Activated T-cell treated with anti-CD3 and anti-CD28 coated beads for 4 hours (primary cell): ENCODE measurements around the gene ZSWIM7.

Experiments used
- DNase-seq: peaks from one replicate; pipeline ENCODE4 v3.0.0-alpha.2; 2020

Gene ZSWIM7, protein sequence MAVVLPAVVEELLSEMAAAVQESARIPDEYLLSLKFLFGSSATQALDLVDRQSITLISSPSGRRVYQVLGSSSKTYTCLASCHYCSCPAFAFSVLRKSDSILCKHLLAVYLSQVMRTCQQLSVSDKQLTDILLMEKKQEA

DNA sequence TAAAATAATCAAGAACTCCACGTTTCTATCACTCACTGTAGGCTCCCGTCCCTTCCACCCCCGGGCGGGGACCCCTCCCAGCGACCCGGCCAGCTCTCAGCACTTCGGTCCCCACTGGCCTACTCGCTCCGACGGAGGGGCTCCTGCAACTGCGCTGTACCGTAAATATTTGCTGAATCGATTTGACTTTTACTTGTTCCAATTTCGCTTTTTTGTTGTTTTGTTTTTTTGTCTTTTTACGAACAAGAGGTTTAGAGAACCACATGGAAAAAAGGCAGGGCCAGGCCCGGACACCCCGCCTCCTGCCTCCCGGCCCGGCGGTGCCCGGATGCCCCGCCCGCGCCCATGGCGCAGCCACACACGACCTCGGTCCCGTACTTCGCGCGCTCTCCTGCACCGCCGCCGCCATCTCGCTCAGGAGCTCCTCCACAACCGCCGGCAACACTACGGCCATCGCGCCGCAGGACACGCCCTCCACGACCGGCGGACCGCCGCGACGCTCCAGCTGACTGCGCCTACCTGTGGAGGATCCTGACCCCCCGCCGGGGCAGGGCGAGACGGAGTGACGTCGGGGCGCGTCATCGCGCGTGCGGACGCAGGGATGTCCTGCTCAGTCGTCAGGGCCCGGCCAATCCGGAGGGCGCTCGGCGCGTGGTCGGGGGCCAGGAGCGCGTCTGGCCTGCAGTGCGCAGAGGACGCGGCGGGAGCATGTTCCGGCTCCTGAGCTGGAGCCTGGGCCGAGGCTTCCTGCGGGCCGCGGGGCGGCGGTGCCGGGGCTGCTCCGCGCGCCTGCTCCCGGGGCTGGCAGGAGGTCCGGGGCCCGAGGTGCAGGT lies at the start of gene ZSWIM7, which contains the start of gene TTC19:
Gene ZSWIM7, minus strand, starts transcription at position 564 of the 833 bp plus-strand sequence. Its CDS starts 110 bp downstream, at position 454.
Gene TTC19, plus strand, starts transcription at position 684 of the 833 bp plus-strand sequence. Its CDS starts 25 bp downstream, at position 709.
- DNase-seq: peak; percentile 79

DNA sequence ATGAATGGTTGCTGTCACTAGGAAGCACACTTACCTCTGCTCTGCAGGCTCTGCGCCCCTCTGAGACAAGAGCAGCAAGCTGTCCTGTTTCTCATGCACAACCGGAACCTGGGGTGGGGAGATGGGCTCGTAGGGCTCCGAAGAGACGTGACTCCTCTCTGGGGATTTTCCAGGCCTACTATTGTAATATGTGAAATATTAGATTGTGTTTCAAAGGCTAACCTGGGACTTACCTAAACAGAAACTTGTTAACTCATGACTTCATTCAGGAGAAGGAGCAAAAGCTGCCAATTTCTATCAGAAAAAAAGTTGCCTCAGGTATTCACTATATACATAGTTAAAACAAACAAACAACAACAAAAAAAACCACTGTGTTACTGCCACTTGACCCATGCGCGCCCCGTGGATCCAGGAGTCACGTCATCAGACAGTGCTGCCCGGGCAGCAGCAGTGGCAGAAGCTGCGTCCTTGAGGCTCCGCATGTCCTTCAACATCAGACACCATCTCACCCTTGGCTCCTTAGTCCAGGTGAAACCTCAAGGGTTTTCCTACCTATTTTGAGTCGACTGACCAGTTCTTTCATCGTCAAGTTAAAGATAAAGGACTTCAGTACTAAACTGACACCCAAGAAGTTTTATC lies 49.4 kb upstream of the ZSWIM7 start:
- DNase-seq: no peak

DNA sequence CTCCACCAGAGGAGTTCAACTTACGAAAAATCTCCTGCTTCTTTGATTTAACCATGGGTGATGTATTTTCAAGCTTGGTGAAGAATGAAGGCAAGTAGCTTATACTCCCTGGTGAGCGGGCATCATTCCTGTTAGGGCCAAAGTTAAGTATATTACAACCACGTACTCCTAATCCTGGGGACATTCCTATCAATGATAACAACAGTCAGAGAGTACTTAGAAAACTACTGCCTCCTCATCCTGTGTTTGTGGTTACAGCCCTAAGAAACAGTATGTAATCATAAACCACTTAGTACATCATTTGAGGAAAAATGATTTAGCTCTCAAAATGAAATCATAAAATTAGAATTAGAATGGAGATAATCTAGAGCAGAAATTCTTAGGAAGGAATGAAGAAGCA lies 47.5 kb upstream of the ZSWIM7 start:
- DNase-seq: no peak

DNA sequence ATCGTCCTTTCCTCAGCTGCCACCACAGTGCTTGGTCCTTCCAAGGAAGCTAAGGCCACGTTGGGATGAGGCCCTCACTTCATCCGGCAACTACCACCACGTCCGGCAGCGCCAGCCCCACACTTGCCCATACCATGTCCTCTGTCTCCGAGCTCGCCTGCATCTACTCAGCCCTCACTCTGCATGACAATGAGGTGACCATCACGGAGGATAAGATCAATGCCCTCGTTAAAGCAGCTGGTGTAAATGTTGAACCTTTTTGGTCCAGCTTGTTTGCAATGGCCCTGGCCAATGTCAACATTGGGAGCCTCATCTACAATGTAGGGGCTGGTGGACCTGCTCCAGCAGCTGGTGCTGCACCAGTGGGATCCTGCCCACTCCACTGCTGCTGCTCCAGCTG lies 45.0 kb upstream of the ZSWIM7 start:
- DNase-seq: no peak

DNA sequence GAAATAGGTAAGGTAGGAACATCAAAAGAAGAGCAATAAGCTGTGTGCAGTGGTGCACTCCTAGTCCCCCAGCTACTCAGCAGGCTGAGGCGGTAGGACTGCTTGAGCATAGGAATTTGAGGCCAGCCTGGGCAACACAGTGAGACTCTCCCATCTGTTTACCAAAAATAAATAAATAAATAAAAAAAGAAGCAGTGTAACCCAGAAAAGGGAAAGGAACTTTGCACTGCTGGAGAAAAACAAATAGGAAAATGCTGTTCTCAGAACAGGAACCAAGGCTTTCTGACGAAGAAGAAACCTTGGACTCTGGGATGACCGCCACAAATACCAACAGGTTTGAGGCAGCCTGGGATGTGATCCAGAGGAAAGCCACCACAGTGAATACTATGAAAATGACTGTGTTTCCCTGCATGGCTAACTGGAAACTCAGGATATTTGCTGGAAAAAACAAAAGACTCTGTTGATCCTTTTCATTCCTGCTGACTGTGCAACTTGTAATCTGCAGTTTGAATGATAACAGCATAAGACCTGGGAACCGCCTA lies 41.3 kb upstream of the ZSWIM7 start:
- DNase-seq: no peak

DNA sequence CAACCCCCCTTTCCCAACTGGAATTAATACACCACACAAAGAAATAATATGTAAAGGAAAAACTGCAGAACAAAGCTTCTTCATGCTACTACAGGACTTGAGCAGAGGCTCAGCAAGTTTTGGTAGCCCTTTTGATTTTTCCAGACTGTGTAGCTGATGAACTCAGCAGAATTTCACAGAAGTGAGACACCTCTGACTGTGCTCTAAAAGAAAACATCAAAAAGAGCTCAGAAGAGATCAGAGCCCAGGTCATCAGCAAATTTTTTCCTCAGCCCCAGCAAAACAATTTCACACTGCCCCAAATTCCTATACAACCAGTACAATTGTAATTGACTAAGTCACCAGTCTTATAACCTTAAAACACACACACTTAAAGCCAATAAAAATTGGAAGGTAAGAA lies 38.1 kb upstream of the ZSWIM7 start:
- DNase-seq: no peak

DNA sequence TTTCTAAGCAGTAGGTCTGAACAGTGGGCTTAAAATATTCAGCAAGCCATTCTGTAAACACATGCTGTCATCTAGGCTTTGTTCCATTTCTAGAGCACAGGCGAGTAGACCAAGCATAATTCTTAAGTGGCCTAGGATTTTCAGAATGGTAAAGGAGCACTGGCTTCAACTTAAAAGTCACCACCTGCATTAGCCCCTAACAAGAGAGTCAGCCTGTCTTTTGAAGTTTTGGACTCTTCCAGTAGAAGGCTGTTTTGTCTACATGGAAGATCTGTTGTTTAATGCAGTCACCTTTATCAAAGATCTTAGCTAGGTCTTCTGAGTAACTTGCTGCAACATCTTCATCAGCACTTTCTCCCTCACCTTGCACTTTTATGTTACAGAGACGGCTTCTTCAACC lies 36.8 kb upstream of the ZSWIM7 start:
- DNase-seq: no peak

DNA sequence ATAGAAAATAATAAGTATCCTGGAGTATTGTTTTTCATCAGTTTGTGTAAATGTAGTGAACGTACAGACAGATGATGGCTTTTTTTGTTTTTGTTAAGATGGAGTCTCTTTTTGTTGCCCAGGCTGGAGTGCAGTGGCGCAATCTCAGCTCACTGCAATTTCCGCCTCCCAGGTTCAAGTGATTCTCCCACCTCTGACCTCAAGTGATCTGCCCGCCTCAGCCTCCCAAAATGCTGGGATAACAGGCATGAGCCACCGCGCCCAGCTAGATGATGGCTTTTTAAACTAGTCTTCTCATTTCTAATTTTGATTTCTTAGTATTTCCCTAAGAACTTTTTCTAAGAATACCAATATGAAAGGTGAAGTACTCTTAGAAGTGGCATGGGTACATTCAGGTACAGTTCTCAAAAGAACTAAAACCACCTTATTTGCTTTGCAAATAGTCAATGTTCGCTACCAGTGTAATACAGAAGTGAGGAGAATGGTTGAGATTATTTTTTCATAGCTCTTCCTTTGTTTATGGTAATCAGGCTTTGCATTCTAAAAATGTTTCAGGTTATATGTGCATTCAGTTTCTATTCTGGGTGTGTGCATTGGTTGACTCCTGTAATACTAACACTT lies 34.3 kb upstream of the ZSWIM7 start:
- no peak for DNase-seq

DNA sequence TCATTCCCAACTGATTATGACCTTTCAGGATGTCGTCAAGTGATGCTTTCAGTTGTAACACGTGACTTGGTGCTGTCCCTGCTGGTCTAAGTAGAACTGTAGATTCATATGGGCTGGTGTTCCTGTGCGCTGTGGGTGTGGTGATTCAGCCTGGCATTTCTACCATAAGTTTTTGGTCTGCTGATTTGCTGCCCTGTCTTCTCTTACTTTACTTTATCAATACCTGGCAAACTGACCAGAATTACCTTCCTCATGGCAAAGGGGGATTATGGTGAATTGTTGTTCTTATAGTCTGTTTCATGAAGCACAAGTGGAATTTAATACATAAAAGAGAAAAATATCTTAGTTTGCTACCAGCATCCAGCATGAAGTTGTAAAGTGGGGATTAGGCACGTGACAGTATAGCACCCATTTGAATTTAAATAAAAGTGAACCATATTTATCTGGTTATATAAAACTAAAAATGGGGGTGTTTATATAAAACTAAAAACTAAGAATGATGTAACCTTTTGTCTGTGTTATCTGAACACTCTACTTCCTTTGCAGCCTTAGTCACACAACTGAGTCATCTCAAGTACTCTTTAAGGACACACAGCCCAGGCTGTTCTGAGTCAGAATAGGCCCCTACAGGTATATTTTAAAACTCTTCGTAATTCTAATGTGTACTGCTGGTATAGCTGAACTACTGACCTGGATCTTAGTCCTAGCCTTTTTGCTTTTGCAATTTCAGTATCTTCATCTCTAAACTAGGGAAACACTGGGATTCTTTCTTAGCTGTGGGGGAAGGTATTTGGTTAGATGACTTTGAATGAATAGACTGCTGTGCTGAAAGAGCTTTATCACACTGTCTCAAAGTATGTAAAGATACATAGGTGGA lies 28.4 kb upstream of the ZSWIM7 start:
- DNase-seq: peak; percentile 19

DNA sequence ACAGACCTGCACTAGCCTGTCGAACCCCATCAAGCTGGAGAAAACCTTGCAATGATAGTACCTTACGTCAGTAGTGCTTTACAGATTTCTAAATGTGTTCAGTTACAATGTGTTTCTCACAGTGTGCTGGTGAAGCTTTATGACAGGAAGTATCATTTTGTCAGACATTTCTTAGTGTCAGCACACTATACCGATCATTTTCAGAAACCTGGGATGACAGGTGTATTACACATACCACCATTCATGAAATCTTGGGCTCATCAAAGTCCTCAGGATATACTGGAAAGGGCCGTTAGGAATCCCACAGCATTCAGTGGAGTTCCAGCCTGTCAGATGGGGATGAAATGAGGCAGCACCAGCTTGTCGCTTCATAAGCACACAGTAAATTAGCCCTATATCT lies 27.4 kb upstream of the ZSWIM7 start:
- no peak for DNase-seq

DNA sequence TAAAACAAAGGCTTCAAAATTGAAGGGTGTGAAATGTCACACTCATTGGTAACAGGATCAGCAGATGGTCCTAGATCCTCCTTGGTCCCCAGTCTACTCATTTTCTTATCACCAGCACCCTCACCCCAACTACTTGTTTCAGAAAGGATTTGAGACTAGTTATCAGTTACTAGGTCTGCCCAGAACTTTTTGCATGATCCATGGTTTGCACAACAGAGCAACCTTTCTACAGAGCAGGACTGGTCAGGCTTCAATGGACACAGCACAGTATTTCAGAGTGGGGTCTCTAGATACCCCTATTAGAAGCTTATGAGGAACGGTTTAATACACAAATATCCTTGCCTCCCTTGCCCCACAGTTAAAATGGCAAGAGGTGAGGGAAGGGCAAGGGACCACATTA lies 25.7 kb upstream of the ZSWIM7 start:
- no peak for DNase-seq

DNA sequence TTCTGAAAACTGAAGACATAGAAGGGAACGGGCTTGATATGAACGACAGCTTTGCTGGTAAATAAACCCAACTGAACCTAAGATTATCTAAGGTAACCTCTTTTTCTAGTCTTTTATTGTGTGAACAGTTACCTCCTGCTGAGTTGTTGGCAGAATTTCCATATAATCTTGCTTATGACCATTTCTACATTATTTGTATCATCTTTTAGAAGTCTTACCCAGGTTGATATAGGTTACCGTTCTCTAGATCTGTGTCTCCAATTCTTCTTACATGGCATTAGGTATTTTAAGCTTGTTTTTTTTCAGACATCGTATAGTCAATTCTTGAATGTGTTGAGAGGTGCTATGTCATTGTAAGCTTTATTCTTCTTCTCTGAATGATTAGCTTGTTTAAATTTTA lies 24.4 kb upstream of the ZSWIM7 start:
- no peak for DNase-seq

DNA sequence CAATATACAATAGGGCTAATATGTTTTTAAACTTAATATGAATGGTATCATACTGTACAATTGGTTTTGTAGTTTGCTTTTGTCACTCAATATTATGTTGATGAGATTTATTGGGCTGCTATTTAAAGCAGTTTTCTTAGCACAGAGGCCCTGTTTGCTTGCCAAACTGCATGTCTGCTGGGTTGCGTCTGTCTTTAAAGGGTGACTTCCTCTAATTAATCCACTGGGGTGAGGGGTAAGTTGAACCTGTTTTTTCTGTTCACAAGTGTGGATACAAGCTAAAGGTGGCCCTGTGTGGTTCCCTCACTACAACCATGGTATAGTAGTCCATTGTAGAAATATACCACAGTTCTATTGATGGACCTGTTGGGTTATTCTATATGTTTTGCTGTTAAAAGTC lies 19.8 kb upstream of the ZSWIM7 start:
- no peak for DNase-seq

DNA sequence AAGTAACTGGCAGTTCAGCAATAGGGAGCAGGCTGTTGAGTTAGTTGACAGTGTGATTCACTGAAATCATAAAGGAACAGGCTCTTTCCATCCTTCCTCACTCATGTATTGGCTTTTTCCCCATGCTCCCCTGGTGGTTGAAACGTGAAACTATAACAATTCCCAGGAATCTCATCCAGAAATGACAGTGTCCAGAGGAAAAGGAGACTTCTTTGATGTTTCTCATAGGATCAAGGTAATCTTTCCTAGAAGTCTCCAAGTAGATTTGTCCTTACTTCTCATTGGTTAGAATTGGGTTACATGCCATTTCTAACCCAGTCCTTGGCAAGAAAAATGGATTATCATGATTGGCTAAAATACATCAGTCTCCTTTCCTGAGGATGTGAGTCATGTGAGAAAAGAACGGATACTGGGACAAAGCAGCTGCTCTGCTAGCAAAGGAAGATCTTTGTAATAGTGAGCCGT lies 14.5 kb upstream of the ZSWIM7 start:
- DNase-seq: no peak

DNA sequence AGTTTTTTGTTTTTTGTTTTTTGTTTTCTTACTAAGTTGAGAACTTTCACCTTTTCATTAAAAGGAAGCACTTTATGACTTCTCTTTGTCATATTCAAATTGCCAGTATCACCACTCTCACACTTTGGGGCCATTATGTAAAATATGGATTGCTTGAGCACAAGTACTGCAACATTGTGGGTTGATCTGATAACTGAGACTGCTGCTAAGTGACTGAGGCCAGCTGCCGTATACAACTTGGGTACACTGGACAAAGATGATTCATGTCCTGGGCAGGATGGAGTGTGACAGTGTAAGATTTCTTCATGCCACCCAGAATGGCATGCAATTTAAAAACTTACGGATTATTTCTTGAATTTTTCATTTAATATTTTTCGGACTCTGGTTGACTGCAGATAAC lies 7.9 kb upstream of the ZSWIM7 start:
- no peak for DNase-seq

DNA sequence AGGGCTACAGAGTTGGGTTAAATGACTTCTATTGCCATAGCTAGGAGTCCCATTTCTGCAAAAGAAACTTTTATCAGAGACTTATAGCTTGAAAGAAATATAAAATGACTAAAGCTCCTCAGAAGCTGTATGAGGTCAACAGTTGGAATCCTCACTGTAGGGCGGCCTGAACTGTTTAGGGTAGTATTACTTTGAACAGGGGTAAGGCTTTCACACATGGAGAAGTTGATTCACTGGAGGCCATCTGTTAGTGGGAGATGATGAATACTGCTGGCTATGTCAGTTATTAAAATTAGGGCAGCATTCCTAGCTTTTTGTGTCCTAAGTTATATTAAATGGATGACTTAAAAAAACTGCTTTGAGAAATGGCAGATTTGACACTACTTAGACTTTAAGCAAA lies 6.1 kb upstream of the ZSWIM7 start:
- DNase-seq: no peak

DNA sequence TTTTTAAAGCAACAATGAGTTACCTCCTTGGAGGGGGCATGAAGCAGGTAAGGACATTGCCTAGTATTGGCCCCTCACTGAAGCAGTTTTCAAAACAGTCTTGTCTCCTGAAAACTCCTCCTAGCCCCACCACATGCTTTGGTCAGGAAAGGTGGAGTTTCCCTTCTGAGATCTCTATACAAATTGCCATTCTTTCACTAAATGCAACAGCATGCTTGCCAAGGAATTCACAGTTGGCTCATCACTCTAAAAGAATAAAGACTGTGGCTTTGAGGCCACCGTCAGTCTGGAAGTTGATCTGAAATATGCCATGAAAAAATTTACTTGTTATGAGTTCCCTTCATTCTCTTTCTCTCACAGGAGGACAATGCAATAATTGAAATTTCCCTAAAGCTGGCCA lies 4.3 kb upstream of the ZSWIM7 start:
- no peak for DNase-seq

DNA sequence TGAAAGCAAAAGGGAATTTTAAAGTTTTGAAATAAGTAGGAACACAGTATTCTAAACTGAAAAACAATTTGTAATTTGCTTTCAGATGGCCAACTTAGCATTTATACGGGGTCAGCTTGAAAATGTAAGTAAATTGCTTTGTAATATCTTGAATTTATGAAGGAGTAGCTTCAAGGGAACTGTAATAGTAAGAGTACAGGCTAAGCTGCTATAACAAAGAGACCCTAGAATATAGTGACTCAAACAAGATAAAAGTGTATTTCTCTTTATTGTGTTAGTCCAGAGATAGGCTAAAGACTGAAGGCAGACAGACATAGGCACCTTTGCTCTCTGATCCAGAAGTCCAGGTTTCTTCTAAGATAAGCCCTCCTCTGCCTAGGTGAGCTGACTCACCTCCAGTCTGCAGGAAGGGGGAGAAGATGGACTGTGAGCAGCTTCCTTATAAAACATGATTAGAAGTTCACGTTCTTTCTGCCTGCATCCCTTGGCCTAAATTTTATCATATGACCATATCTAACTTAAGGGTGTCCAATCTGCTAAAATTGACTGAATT lies 3.3 kb upstream of the ZSWIM7 start:
- no peak for DNase-seq

DNA sequence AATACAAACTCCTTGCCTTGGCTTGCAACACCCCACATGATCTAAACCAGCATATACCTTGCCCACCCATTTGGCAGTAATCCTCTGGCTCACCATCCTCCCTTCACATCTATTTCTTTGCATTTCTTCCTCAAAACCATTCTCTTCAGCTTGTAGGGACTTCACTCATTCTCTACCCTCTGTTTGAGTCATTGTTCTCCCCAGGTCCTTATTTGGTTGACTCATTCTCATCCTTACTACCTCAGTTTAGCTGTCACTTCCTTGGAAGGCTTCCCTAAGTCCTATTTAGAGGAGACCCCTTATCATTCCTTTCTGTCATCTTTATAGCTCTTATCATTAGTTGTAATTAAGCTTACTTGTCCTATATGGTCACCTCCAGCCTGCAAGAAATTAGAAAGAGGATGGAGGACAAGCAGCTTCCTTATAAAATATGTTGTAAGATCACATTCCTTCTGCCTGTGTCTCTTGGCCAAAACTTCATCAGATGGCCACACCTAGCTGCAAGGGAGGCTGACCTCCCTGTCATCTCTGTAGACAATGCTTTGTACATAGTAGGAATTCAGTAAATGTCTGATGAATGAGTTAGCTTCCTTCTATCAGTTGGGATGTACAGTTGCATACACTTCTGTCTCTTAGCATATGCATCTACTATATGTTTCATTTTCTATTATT lies 1.9 kb upstream of the ZSWIM7 start:
- no peak for DNase-seq

DNA sequence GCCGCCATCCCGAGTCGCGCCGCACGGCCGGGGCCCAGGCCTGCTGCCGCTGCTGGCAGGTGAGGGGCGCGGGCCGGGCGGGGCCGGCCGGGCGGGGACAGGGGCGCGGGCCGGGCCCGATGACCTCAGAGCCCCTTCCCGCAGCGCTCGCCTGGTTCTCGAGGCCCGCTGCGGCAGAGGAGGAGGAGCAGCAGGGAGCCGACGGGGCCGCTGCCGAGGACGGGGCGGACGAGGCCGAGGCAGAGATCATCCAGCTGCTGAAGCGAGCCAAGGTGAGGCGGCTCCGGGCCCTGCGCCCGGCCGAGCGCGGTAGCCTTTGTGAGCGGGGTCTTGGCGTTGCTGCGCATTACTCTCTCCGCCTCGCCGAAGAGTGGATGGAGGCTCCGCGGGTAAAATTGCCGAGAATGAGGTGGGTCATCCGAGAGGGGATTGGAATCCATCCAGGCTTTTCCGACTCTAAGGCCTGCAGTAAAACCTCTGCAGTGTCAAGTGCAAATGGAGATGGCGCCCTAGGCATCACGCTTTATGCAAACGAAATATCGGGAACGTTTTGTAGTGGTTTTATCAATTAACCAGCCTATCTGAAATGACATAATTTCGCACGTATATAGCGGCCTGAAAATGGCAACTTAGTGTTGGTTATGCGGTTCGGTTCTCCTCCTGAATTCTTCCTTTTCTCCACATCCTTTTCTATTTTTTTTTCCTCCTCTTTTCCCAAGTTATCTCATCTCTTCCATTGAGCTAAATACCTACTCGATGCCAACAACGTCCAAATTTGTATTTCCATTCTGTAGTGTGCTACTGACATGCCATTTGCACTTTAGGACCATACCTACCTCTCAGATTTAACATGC lies 697 bp upstream of the ZSWIM7 start:
- DNase-seq: no peak
